Stimulated activated CD4-positive, alpha-beta T cell treated with anti-CD3 and anti-CD28 coated beads, Interleukin-12 subunit alpha, Interleukin-12 subunit beta, amount 100 ng/mL, for 24 hours (primary cell): ENCODE measurements around the gene TARBP2.
"Not testable (repeated sequence)": the region's sequence is repeated elsewhere in the genome, so short reads cannot be mapped to it uniquely, and the experiment has no call there.

Experiments used
- DNase-seq, 2 experiments: peaks; one replicate each; pipeline ENCODE4 v3.0.0-alpha.2; 2020; ENCODE audit warnings: low read depth in 2 of 2

TARBP2 gene

GRCh38 chr12:53513712-53514410 lies 12.8 kb downstream of the TARBP2 start:
- DNase-seq = no peak

DNA sequence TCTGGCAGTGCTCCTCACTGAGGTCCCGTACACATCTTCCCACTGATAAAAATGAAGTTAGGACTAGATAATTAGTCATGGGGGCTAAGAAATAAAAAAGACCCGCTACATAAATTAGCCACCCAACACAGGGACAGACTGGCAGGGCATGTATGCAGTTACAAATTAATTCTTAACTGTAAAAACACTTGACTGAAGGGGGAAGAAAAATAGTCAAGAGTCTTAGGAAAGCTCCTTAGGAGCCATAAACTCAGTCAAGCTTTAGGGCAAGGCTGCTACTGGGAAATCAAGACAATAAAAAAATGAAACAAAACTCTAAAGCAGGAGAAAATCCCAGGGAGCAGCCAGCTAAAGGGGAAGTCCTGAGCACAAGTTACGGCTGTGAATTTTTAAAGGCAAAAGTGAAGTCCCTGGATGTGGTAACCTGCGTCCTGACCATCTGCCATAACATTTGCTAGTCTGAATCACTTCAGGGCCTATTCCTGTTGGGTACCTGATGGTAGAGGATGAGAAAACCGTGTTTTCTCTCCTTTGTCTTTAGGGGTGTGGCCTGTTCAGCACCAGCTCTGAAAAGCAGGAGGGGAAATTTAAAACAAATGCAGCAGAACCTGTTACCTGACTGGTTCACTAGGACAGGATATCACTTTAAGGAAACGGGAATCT lies 13.7 kb downstream of the TARBP2 start:
- no peak for DNase-seq

- DNase-seq = no peak
These were observed 14.2 kb downstream of the TARBP2 start for GRCh38 chr12:53515291-53515680.

DNA sequence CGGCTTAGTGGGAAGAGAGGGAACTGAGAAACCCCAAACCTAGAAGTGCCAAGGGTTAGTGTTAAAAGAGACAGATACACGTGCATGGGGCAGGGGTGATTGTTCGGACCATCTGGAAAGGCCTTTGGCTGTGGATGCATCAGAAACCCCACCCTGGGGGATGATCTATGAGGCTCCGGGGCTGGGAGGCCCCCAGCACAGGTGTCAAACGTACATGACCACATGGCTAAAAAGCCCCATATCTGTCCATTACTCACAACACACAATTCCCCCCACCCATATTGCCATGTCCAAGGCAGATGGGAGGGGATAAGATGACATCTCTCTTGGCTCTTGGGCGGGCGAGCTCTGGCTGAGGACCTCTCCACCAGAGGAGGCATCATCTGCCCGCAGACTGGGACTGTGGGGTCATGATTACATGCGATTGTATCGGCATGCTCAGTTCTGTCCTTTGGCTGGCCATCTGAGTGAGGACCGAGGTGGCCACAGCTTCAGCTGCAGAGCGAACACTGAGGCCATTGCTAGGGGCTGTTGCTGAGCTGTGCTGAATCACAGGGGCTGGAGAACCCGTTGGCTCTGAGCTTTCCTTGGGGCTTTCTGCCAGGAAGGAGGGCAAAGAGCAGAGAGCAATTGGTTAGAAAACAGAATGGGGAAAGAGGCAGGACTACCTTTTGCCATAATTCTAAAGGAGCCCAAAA lies 15.8 kb downstream of the TARBP2 start:
- DNase-seq = no peak

- no peak for DNase-seq
These were observed 17.3 kb downstream of the TARBP2 start for GRCh38 chr12:53518381-53518780.

- DNase-seq = no peak
These were observed 22.0 kb downstream of the TARBP2 start for GRCh38 chr12:53523131-53523530.

- no peak for DNase-seq
These were observed 23.4 kb downstream of the TARBP2 start for GRCh38 chr12:53524476-53524875.

- no peak for DNase-seq
These were observed 29.0 kb downstream of the TARBP2 start for GRCh38 chr12:53530061-53530460.

DNA sequence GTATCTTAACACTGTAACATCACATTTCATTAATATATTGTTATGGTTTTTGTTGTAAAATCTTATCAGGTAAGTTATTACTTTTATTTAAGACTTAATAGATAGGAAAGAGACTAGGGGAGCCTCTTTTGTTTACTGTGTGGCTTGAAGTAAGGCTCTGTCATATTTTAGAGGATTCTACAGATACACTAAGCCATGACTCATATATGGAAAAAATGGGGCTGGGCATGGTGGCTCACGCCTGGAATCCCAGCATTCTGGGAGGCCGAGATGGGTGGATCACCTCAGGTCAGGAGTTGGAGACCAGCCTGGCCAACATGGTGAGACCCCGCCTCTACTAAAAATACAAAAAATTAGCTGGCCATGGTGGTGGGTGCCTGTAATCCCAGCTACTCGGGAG lies 29.8 kb downstream of the TARBP2 start:
- DNase-seq = no peak

DNA sequence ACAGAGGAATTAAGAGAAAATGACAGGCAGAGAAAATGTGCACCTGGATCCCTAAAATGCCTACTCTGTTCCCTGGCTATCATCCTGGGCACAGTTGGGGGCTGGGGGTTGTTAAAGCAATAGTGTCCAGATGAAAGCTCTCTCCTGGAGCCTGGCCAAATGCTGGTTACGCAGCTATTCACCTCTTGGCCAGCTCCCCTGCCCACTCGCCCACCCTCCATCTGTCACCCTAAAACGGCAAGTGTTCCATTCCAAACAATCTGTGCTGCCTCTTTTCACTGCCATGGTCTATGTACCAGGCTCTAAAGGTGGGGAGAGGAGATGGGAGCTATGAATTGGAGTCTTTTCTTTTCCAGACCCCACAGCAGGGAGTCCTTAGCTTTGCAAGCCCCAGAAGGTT lies 30.9 kb downstream of the TARBP2 start:
- DNase-seq = no peak

- DNase-seq = no peak
These were observed 31.7 kb downstream of the TARBP2 start for GRCh38 chr12:53532524-53533445.

DNA sequence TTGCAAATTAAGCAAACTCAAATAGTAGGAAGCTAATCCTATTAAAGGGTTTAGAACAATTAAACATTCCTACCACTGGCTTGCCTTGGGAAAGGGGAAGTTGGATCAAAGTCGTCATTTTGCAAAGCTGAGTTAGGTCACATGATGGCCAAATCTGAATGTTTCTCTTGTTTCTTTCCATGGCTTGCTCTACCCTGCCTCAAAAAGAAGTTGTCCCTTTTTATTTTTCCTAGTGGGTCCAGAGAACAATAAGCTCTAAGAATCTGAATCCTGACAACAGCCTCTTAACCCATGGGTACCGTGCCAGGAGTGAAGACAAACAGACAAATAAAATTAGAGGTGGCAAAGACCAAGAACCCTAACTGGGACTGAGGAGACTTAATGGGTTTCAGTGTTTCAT lies 32.4 kb downstream of the TARBP2 start:
- no peak for DNase-seq

- no peak for DNase-seq
These were observed 35.9 kb downstream of the TARBP2 start for GRCh38 chr12:53536962-53537361.

- no peak for DNase-seq
These were observed 37.2 kb downstream of the TARBP2 start for GRCh38 chr12:53538209-53538689.

DNA sequence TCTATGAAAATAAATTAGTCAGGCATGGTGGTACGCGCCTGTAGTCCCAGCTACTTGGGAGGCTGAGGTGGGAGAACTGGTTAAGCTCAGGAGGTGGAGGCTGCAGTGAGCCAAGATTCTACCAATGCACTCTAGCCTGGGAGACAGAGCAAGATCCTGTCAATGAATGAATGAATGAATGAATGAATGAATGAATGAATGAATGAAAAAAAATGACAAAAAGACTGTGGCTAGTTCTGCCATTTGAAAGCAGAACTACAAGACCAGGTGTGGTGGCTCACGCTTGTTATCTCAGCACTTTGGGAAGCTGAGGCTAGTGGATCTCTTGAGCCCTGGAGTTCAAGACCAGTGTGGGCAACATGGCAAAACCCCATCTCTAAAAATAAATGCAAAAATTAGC lies 38.4 kb downstream of the TARBP2 start:
- no peak for DNase-seq

DNA sequence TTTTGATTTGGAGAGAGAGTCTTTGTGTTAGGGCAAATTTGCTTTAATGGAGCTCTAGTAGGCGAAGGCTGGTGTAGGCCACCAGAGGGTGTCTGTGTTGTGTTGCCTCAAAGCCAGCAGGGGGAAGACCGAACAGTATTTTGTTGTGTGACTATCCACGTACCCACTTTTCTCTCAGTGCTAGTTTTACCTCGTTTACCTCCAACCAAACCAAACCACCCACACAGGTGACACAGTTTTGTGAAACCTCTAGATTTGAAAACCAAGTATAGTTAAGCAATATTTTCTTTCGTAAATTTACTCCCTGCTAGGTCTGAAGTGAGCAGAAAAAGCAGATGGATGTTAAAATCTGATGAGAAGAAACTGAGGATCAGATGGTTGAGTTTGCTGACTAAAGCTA lies 42.5 kb downstream of the TARBP2 start:
- peak; percentile 3 to 34 for DNase-seq

DNA sequence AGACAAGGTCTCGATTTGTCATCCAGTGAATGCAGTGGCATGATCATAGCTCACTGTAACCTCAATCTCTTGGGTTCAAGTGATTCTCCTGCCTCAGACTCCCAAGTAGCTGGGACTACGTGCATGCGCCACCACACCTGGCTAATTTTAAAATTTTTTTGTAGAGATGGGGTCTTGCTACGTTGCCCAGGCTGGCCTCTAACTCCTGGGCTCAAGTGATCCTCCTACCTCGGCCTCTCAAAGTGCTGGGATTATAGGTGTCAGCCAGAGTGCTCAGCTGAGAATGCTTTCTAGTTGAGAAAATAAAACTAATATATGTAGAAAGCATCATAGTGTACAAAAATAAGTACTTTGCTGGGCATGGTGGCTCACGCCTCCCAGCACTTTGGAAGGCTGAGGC lies 47.3 kb downstream of the TARBP2 start:
- not testable (repeated sequence) for DNase-seq

GRCh38 chr12:53550131-53550530 lies 49.0 kb downstream of the TARBP2 start:
- DNase-seq = not testable (repeated sequence)

- DNase-seq = no peak
These were observed 49.5 kb downstream of the TARBP2 start for GRCh38 chr12:53550595-53550994.

GRCh38 chr12:53551889-53552291 lies 50.8 kb downstream of the TARBP2 start:
- no peak for DNase-seq
